CD4-positive, alpha-beta T cell treated with Interleukin-15 for 4 hours (primary cell): ENCODE measurements around the gene TSPAN12.

ENCODE experiments used
- DNase-seq: peaks from one replicate; pipeline ENCODE4 v3.0.0-alpha.2; 2020; ENCODE audit warnings: low spot score

The TSPAN12 gene

GRCh38 chr7:120743128-120743527, 114.8 kb downstream of the TSPAN12 start:
- DNase-seq = no peak

- no peak for DNase-seq
Observed at GRCh38 chr7:120742372-120742771, 115.6 kb downstream of the TSPAN12 start.

GRCh38 chr7:120741371-120742042, 116.4 kb downstream of the TSPAN12 start:
- no peak for DNase-seq

- no peak for DNase-seq
Observed at GRCh38 chr7:120740348-120740747, 117.6 kb downstream of the TSPAN12 start.

GRCh38 chr7:120738816-120739215, 119.1 kb downstream of the TSPAN12 start:
- DNase-seq = no peak
